GM18858 (cell line): Measurements from ENCODE around the gene RPL27A.

Experiments
- ATAC-seq: cut with Tn5 transposase; IDR thresholded peaks from one replicate; pipeline ENCODE4 v1.9.1; 2021; ENCODE audit not compliant: unreplicated experiment

The RPL27A gene

DNA sequence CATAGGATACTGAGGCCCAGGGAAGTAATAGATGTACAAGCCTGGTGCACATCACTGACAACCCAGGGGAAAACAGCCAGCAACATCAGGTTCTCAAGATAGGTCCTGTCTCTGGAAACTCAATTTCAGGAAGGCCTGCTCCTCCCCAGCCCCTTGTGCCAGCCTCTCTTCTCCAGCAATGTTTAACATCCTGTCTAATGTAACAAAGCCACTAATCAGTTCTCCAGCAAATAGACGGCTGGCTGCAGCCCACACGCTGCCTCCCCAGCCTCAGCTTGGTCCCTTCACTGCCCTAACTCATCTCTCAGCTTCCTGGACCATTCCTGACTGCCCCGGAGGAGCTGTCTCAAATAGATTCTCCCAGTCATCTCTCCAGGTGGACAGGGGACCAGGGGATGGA, 37.8 kb downstream of the RPL27A start:
- no peak for ATAC-seq

DNA sequence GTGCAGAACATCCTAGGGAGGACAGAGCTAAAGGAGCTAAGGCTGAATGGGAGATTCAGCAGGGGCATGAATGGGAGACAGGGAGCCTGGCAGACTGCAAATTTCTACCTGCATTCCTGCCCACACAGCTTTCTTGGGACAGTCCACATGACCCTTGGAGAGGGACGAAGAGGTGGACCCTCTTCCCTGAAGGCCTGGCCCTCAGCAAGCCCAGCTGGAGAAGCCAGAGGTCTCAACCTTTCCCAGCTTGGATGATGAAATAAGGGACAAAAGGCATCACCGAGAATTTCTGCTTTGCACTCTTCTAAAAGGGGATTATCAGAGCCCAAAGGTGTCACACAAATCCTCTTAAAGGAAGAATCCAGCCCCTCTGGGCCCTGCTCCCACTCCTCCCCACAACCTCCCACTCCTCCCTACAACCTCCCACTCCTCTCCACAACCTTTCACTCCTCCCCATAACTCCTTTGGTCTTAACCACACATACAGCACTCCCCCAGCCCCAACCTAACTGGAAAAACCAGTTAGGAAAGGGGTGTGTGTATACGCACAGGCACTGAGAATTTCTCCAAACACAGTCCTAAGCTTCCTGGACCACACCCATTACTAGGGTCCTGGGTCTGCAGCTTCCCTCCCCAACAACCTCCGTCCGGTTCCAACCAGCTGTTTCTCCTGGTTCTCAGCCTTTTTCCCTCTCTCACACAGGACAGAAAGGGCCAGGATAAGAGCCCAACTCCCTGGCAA, 38.4 kb downstream of the RPL27A start:
- no peak for ATAC-seq

GRCh38 chr11:8721609-8722500, 39.3 kb downstream of the RPL27A start:
- no peak for ATAC-seq

DNA sequence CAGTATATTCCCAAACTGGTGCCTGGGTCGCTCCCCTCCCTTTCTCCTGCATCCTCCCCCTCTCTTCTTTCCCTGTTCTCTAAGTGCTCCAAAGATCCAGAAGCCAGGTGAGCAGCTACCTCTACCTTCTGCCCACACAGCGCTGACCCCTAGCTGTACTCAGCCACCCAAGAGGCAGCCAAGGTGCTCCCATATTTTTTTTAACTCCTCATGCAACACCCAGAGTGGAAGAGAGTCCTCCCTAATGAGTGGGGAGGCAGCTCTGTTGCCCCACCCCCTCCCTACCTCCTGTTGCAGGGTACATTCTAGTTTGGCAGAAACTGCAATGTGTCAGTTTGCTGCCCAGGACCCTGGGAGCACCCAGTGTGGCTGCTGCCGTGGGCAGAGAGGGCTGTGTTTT, 40.2 kb downstream of the RPL27A start:
- no peak for ATAC-seq

DNA sequence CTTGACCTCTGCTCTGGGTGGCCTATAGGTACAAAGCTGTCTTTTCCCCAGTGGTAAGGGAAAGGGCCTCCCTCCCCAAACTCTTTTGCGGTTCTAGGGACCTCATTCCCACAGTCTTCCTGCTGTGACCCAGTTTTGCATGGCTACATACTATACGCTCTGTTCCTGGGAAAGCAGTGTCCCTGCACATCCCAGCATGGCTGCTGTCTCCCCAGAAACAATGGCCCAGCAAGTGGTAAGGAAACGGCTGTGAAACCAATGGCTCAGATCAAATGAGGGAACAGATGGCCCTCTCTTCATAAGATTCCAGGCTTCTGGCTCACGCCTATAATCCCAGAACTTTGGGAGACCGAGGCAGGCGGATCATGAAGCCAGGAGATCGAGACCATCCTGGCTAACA, 41.1 kb downstream of the RPL27A start:
- ATAC-seq = no peak

DNA sequence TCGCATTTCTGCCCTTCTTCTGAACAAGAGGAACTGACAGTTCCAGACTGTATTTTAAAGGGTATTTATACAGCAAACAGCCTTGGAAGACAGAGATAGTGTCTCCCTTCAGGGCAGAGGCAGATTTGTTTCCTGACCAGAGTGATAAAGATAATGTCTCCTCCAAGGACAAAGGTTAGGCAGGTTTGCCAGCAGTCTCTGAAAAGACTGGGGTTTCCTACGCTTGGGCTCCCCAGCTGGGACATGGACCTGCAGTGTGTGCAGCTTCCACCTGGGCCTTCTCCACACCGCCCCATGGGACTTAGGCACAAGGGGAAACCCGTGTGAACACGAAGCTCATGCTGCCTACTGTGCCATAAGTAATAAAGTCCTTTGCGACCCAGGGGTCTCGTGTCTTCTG, 42.1 kb downstream of the RPL27A start:
- no peak for ATAC-seq

- ATAC-seq = no peak
Observed at GRCh38 chr11:8726395-8726794, 43.8 kb downstream of the RPL27A start.

DNA sequence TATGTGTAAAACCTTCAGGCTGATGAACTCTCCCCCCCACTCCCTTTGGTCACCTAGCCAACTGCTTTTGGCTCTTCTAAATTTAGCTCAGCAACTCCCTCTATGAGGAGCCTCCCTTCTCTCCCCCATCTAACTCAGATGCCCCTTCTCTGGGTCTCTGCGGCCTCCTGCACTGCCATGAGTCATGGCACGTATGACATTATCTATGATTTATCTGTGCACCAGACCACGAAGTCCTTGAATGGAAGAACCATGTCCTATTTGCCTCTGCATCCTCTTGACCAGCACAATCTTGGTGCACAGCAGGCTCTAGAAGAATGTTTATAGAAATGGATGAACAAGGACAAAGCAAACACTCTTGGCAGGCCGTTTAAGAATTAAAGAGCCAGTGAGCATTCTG, 46.0 kb downstream of the RPL27A start:
- ATAC-seq = no peak

DNA sequence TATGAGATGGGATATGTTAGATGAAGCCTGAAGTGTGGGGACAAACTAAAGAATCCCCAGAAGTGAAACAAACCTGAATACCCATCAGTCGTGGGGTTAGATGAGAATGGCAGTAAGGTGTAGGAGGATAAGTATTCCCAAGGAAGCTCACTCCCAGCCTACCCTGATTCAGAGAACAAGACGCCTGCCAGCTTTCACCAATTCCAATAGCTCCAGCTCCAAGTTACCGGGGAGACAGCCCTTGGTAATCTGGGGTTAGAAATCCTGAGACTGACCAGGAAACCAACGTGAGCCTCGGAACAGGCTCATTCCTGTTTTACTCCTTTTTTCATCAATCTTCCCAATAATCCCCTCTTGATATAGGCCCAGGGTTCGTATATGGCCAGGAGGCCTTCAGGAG, 46.5 kb downstream of the RPL27A start:
- no peak for ATAC-seq

DNA sequence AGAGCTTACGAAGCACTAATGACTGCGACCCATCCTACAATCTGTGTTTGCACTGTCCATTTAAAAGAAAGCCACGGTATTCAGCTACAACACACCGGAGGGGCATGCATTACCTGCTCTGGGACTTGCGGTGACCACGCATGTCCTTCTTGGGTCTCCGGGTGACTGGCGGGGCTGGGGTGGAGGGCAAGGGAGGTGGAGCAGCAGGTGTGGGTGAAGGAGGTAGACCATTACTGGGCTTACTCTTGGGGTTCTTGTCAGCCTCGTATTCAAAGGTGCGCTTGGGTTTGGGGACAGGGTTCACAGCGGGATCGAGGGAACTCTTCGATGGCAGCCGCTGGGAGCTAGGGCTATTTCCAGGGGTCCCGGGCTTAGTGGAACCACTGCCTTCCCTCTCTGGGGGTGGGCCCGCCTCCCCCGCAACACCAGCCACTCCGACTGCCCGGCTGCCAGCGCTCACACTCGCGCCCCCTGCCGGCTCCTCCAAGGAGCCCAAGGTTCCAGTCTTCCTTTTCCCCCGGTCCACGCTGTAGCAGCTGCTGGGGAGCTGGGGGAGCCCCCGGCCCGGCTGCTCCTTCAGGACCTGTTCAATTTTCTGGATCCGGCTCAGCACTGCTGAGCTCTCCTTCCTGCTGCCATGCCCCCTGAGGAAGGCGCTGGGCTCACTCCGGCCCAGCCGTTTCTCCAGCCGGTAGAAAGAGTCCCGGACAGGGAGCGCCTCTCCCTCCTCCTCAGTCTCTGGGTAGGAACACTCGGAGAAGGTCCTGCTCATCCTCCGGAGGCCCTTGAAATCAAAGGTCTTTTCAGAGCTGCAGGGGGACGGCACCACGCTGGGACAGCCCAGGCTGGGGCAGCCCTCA, 47.5 kb downstream of the RPL27A start:
- ATAC-seq = no peak

- ATAC-seq = no peak
Observed at GRCh38 chr11:8730697-8731020, 48.1 kb downstream of the RPL27A start.

DNA sequence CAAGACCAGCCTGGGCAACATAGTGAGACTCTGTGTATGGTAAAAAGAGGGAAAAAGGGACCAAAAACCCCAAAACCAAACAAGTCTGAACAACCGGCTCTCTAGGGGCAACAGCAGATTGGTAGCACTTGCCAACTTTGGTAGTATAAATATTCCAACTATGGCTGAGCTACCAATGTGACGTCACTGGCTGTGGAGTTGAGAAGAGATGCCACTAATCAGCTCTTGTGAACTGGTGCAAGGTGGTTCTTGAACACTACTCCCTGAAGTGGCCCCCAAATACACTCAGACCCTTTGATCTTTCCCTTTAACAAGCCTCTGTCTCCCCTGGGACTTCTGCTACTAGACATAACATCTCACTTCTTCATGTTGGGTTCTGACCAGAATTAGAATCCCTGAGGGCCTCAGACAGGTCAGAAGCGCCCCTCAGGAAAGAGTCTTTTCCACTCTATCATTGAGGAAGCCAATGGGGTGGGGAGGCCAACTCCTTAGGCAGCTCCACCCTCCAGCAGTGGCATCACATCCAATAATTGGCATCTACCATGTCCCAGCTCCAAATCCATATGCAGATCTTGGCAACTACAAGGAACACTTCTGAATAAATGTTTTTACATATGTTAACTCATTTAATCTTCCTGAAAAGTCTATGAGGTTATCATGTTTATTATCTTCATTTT, 49.2 kb downstream of the RPL27A start:
- ATAC-seq = peak; percentile 11

- peak; percentile 74 for ATAC-seq
Observed at GRCh38 chr11:8732324-8732670, 49.7 kb downstream of the RPL27A start.

DNA sequence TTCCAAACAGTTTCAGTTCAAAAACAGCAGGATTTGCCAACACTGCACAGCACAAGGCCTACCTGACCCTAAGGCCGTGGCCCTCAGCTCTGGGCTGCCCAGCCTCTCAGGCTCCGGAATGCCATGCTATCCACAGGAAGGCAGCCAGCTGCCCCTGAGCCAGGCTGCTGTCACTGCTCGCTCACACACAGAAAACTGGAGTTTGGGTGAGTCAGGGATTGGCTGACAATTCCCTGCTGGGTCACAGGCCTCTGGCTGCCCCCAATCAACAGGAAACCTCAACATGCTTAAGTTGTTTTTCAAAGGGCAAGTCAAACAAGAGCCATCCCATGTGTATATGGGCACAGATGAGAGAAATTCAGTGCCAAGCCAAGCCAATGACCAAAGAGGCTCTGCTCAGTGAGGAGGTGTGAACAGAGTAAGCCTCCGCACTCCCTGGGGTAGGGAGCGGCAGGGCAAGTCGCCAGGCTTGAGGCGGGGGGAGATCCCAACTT, 50.2 kb downstream of the RPL27A start:
- ATAC-seq = peak; percentile 4

DNA sequence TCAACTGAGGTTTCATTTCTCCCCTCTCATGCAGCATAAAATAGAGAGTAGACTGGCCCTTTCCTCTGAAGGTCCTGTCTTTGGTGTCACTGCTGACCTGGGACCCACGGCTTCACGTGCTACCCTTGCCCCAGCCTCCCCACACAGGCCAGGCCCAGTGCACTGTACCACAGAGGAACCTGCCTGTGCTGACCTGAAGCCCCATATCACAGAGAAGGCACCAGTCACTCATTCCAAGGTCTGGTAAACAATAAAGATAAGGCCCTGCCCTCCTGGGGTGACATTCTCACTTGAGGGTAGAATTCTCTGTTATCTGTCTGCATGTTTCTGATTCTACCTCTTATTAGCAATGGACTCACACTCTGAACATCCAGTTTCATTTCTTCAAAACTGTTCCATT, 51.3 kb downstream of the RPL27A start:
- ATAC-seq = no peak

DNA sequence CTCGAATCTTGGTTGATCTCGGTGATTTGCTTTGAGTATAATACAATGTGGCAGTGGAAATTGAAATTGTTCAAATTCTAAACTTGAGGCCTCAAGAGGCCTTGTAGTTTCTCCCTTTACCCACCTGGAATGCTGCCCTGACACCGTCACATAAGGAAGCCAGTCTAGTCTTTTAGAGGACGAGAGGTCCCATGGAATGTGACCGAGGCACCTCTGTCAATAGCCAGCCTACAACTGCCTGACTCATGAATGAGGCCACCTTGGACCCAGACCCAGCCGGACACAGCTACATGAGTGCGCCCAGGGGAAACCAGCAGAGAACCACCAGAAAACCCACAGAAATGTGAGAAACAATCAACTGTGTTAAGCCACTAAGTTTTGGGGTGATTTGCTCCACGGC, 52.5 kb downstream of the RPL27A start:
- ATAC-seq = no peak

GRCh38 chr11:8739309-8739793, 56.8 kb downstream of the RPL27A start:
- ATAC-seq = no peak
